GM12872 (cell line): ENCODE data around the gene ATAD3B.

Source experiments
- TF ChIP-seq, protein P1 (sequence below): IDR thresholded peaks from 3 replicates; pipeline ENCODE4 v1.5.1; 2011; ENCODE audit warnings: low read depth, mild to moderate bottlenecking, low read length, moderate library complexity; ENCODE audit not compliant: insufficient read depth

ATAD3B gene

DNA sequence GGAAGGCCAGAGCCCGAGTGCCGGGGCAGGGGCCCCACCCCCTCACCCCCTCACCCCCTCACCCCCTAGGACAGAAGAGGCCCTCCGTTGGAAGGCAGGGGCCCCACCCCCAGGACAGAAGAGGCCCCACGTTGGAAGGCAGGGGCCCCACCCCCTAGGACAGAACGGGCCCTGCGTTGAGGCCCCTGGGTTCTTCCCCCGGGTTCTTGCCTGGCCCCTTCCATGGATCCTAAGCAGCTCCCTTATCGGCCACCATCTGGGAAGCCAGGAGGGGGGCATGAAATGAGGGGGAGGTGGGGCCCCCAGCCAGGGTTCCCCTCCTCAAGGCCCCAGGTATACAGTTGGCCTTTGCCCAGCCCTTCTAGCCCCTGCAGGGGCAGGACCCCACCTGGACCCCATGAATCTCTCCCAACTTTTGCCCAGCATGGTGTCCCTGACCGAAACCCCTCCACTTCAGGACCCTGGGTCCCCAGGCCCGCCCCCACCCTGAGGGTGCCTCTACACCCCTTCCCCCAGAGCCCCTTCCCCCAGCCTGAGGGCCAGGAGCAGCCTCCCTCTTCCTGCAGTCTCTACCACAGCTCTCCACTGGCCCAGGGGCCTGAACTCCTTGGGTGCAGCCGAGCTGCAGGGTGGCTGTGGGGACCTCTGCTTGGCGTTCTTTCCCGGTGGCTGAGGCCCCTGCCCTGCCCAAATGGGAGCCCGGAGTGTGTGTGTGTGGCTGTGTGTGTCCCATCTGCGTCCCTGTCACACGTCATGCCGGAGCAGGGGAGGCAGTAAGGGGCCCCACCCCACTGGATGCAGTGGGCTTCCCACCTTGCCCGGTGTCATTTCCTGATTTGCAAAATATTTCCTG lies 40.3 kb upstream of the ATAD3B start:
- TF ChIP-seq, protein P1, sequence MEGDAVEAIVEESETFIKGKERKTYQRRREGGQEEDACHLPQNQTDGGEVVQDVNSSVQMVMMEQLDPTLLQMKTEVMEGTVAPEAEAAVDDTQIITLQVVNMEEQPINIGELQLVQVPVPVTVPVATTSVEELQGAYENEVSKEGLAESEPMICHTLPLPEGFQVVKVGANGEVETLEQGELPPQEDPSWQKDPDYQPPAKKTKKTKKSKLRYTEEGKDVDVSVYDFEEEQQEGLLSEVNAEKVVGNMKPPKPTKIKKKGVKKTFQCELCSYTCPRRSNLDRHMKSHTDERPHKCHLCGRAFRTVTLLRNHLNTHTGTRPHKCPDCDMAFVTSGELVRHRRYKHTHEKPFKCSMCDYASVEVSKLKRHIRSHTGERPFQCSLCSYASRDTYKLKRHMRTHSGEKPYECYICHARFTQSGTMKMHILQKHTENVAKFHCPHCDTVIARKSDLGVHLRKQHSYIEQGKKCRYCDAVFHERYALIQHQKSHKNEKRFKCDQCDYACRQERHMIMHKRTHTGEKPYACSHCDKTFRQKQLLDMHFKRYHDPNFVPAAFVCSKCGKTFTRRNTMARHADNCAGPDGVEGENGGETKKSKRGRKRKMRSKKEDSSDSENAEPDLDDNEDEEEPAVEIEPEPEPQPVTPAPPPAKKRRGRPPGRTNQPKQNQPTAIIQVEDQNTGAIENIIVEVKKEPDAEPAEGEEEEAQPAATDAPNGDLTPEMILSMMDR = no peak

DNA sequence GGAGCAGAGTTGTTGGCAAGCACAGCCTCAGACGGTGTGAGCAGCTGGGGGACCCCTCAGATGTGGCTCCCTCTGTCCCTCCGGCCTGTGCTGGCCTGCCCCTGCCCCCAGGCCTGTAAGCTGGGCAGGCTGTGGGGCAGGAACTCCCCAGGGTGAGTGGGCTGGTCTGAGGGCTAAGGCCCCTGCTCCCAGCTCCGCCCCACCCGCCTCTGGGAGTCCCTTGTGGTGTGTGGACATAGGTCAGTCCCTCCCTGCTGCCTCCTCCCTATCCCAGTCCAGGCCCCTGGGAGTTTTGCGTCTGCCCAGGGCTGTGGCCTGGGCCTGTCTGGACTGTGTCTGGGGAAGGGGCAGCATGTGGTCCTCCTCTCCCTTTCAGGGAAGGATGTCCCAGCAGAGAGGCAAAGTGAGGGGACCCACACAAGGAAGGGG lies 39.7 kb upstream of the ATAD3B start:
- TF ChIP-seq, protein P1 = no peak

DNA sequence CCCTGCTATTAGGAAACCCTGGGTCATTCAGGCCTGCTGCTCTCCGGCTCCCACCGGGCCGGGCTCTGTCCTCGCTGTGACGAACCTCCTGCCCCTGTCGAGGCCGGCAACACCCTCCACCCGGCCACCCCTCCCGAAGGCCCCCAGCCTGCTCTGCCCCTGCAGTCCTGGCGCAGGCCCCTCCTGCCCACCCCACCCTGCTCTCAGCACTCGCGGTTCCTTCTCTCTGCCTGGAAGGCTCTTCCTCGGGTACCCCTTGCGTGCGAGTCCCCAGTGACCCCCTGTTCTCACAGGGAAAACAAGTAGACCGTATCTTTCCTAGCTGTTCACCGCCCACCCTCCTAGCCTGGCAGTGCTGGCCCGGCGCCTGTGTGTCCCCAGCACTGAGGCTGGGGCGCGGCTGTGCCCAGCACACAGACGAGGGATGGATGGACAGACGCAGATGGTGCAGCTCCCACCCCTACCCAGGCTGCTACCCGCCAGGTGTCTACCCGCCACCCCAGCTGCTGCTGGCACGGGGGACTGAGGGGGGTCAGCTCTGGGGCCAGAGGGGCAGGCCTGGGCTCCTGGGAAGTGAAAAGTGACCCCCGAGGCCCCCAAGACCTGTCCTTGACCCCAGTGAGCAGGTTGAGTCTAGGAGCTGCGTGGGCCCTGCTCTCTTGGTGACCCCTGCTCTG lies 39.2 kb upstream of the ATAD3B start:
- TF ChIP-seq, protein P1 = no peak

DNA sequence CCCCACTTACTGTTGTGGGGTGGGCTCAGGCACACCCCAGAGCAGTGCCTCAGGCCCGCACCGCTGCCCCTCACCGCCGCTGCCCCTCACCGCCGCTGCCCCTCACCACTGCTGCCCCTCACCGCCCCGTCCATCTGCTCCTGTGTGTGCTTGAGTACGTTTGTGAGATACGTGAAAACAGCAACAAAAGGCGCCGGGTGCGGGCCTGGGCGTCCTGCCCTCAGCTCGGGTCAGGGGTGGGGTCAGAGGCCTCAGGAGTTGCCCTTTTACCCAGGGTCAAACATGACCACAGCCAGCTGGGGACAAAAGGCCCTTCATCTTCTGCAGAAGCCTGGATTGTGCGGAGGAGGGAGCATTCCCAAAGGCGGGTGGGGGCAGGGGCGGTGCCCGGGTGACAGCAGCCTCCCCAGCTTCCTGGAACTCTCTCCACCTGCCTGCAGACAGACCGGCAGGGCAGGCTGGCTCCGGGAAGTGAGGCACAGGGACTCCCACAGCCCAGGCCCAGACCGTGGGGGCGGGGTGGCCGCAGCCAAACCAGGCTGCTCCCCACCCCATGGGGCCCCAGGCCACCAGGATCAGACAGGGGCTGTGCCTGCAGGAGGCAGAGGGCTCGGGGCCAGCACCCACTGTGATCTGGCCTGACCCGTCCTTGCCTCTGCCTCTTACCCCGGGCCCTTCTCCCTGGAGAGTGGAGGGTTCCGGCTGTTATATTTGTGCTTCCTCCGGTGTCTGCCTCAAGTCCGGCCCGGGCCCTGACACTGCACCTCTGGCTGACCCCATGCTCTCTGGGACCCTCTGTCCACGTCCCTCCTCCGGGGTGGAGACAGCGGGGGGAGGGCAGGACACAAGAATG lies 38.4 kb upstream of the ATAD3B start:
- TF ChIP-seq, protein P1 = no peak

DNA sequence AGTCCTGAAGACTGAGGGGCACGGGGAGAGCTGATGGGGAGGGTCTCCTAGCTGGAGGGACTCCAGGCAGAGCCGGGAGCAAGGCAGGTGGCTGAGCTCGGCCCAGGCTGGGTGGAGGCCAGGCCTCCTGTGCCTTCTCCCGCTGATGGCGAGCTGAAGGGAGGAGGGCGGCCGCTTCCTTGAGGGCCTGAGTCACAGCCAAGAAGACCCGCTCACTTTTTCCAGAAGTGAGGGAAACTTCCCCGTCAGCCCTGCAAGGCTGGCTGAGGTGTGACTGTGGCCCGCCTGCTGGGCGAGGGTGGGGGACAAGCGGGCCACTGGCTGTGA lies 37.8 kb upstream of the ATAD3B start:
- TF ChIP-seq, protein P1 = no peak

DNA sequence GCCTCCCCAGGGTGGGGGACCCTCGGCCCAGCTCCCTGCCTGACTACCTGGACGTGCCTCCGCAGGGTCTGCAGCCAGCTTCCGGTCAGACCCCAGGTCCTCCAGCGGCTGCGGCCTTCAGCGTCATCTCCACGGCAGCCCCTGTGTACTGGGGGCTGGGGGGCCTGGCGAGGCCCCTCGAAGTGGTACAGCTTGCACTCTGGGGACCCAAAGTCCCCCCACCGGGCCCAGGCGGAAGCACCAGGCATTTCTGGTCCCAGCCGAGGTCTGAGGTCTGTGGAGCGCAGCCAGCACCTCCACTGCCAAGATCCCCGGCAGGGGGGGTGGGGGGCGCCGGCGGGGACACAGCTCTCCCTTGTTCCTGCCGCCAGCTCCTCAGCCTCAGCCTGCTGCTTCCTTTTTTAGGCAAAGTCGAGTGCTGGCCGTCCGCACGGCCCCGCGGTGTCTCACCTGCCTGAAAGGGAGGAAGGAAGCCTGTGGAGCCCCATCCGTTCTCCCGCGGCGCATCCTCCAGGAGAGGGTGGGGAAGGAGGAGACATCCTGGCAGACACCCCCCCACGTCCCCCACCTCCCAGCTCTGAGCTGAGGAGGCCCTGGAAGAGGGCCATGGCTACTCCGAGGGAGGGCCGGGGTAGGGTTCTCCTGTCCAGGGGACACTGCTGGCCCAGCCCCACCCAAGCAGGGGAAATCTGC lies 37.3 kb upstream of the ATAD3B start:
- TF ChIP-seq, protein P1 = no peak

DNA sequence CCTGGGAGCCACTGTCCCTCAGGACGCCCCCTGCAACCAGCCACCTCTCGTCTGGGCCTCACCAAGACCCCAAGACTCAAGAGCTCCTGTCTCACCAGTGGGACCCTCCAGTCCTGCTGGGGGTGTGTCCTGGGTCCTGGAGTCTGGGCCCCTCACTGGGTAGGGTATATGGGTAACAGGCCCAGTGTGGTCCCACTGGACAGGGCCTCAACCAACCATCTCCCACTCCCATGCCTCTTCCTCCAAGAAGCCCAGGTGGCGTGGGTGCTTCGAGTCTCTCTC lies 36.8 kb upstream of the ATAD3B start:
- TF ChIP-seq, protein P1 = no peak
